ENCODE data around the gene WNK1. TPM values are rescaled to one million over a fixed set of nuclear protein-coding genes. Genes with fewer than 3 reads are reported as not detected.

WNK1 gene
- total and polyA plus RNA-seq, 2 experiments from 2014 or later = 41.5 to 47.2 TPM

GRCh38 chr12:916240-916639 lies 163.9 kb downstream of the WNK1 start:
- Histone ChIP-seq H3K4me1 (ENCODE audit: insufficient read depth) (peaks cover 14% of the 10 kb centered on the region), H3K79me2 (ENCODE audit: insufficient read depth) (peaks cover 36% of the 10 kb centered on the region), H3K27ac (no peak overlapping the region), H3K9ac (no peak overlapping the region), H3K36me3 (ENCODE audit: low read depth) (peaks cover 62% of the 10 kb centered on the region), H3K9me3 (ENCODE audit: low read depth) (no peaks in the 10 kb centered on the region), H3K4me2 (ENCODE audit: unreplicated experiment) (no peak overlapping the region), H3F3A (ENCODE audit: insufficient read depth) (peaks cover 33% of the 10 kb centered on the region), H2AFZ (no peak overlapping the region), H4K20me1 (ENCODE audit: insufficient read depth) (no peaks in the 10 kb centered on the region), H3K9me2 (ENCODE audit: insufficient read depth) (no peaks in the 10 kb centered on the region), H3K4me3 (no peak overlapping the region), H3K27me3 (replicated peaks; ENCODE audit: insufficient read depth) (no peaks in the 10 kb centered on the region)
- WGBS, 2 experiments (ENCODE audit: low coverage in 1 of 2, low lambda C conversion rate in 2 of 2, missing lambda C conversion rate in 2 of 2) = 96 to 97% methylated on average over 25 to 27 of the region's 27 CpGs
- in situ Hi-C loops (cut with MboI) = no loop called here
- no peak for TF ChIP-seq EZH2phosphoT487 (IDR thresholded peaks at IDR 0.05; ENCODE audit: insufficient read depth, low read depth)
- TF ChIP-seq EZH2 (IDR thresholded peaks at IDR 0.05; ENCODE audit: insufficient read depth, poor library complexity, severe bottlenecking) = no peak
- DNase-seq = no peak

- Histone ChIP-seq H3K4me3 (no peak overlapping the region), H4K20me1 (ENCODE audit: insufficient read depth) (no peaks in the 10 kb centered on the region), H3K36me3 (ENCODE audit: low read depth) (peaks cover 57% of the 10 kb centered on the region), H3K4me1 (ENCODE audit: insufficient read depth) (peaks cover 14% of the 10 kb centered on the region), H3K27ac (no peak overlapping the region), H2AFZ (no peak overlapping the region), H3K79me2 (ENCODE audit: insufficient read depth) (peaks cover 30% of the 10 kb centered on the region), H3K9me3 (ENCODE audit: low read depth) (no peaks in the 10 kb centered on the region), H3K4me2 (ENCODE audit: unreplicated experiment) (no peak overlapping the region), H3F3A (ENCODE audit: insufficient read depth) (peaks cover 30% of the 10 kb centered on the region), H3K9me2 (ENCODE audit: insufficient read depth) (no peaks in the 10 kb centered on the region), H3K9ac (no peak overlapping the region), H3K27me3 (replicated peaks; ENCODE audit: insufficient read depth) (no peaks in the 10 kb centered on the region)
- TF ChIP-seq EZH2 (IDR thresholded peaks at IDR 0.05; ENCODE audit: insufficient read depth, poor library complexity, severe bottlenecking) (no peak), EZH2phosphoT487 (IDR thresholded peaks at IDR 0.05; ENCODE audit: insufficient read depth, low read depth) (no peak)
- no peak for DNase-seq
- 93 to 94% methylated on average over 23 of the region's 23 CpGs for WGBS, 2 experiments (ENCODE audit: low coverage in 1 of 2, low lambda C conversion rate in 2 of 2, missing lambda C conversion rate in 2 of 2)
- in situ Hi-C loops (cut with MboI) = no loop called here
Observed at GRCh38 chr12:916712-917445, 164.5 kb downstream of the WNK1 start.

- Histone ChIP-seq H3K4me1 (ENCODE audit: insufficient read depth) (no peaks in the 10 kb centered on the region), H3K9ac (no peak overlapping the region), H3K9me2 (ENCODE audit: insufficient read depth) (no peaks in the 10 kb centered on the region), H2AFZ (no peak overlapping the region), H4K20me1 (ENCODE audit: insufficient read depth) (no peaks in the 10 kb centered on the region), H3K79me2 (ENCODE audit: insufficient read depth) (peaks cover 25% of the 10 kb centered on the region), H3K9me3 (ENCODE audit: low read depth) (no peaks in the 10 kb centered on the region), H3K36me3 (ENCODE audit: low read depth) (peaks cover 28% of the 10 kb centered on the region), H3K27ac (no peak overlapping the region), H3K4me3 (no peak overlapping the region), H3K27me3 (replicated peaks; ENCODE audit: insufficient read depth) (no peaks in the 10 kb centered on the region), H3K4me2 (ENCODE audit: unreplicated experiment) (no peak overlapping the region), H3F3A (ENCODE audit: insufficient read depth) (peaks cover 10% of the 10 kb centered on the region; the same call in 1 of the 2 replicates)
- DNase-seq = no peak
- in situ Hi-C loops (cut with MboI) = no loop called here
- WGBS, 2 experiments (ENCODE audit: low coverage in 1 of 2, low lambda C conversion rate in 2 of 2, missing lambda C conversion rate in 2 of 2) = 100% methylated on average over 1 of the region's 1 CpG
- no peak for TF ChIP-seq EZH2 (IDR thresholded peaks at IDR 0.05; ENCODE audit: insufficient read depth, poor library complexity, severe bottlenecking)
Observed at GRCh38 chr12:920676-921075, 168.3 kb downstream of the WNK1 start.

GRCh38 chr12:922285-922684 lies 169.9 kb downstream of the WNK1 start:
- H3K9me2 ChIP-seq (ENCODE audit: insufficient read depth) = no peaks in the 10 kb centered on the region
- H2AFZ ChIP-seq = no peak overlapping the region
- in situ Hi-C loops (cut with MboI) = no loop called here
- WGBS, 2 experiments (ENCODE audit: low coverage in 1 of 2, low lambda C conversion rate in 2 of 2, missing lambda C conversion rate in 2 of 2) = 51 to 55% methylated on average over 2 of the region's 2 CpGs
- no peak for TF ChIP-seq EZH2 (IDR thresholded peaks at IDR 0.05; ENCODE audit: insufficient read depth, poor library complexity, severe bottlenecking)
- no peak for TF ChIP-seq EZH2phosphoT487 (IDR thresholded peaks at IDR 0.05; ENCODE audit: insufficient read depth, low read depth)
- no peaks in the 10 kb centered on the region for H3K9me3 ChIP-seq (ENCODE audit: low read depth)
- H3K27me3 ChIP-seq (replicated peaks; ENCODE audit: insufficient read depth) = no peaks in the 10 kb centered on the region
- H3K79me2 ChIP-seq (ENCODE audit: insufficient read depth) = peaks cover 20% of the 10 kb centered on the region
- H4K20me1 ChIP-seq (ENCODE audit: insufficient read depth) = no peaks in the 10 kb centered on the region
- no peak for DNase-seq
- H3K9ac ChIP-seq = no peak overlapping the region
- no peak overlapping the region for H3K4me2 ChIP-seq (ENCODE audit: unreplicated experiment)
- no peak overlapping the region for H3K27ac ChIP-seq
- H3K36me3 ChIP-seq (ENCODE audit: low read depth) = peaks cover 26% of the 10 kb centered on the region
- peaks cover 10% of the 10 kb centered on the region; the same call in 1 of the 2 replicates for H3F3A ChIP-seq (ENCODE audit: insufficient read depth)
- no peaks in the 10 kb centered on the region for H3K4me1 ChIP-seq (ENCODE audit: insufficient read depth)
- no peak overlapping the region for H3K4me3 ChIP-seq
